GM23248 (cell line): ENCODE results near the gene E2F3. TPM values are rescaled to one million over a fixed set of nuclear protein-coding genes. Genes with fewer than 3 reads are reported as not detected.

Source experiments
- DNase-seq: peaks from one replicate; pipeline ENCODE4 v3.0.0-alpha.2; 2015
- H2AFZ ChIP-seq: fragments of 200-600 bp; sonication (generic); 2 replicates; pipeline ENCODE4 v1.6.1; 2016; ENCODE audit warnings: antibody characterized with exemption
- H3F3A ChIP-seq: fragments of 200-600 bp; sonication (generic); 2 replicates; pipeline ENCODE4 v1.6.1; 2016; ENCODE audit warnings: mild to moderate bottlenecking, antibody characterized with exemption, mixed run types; ENCODE audit not compliant: insufficient read depth
- H3K27ac ChIP-seq: fragments of 200-600 bp; sonication (generic); 2 replicates; pipeline ENCODE4 v1.5.1; 2016; ENCODE audit warnings: mild to moderate bottlenecking
- H3K27me3 ChIP-seq: fragments of 200-600 bp; sonication (generic); replicated peaks from 2 replicates; pipeline ENCODE4 v1.6.1; 2016; ENCODE audit warnings: mild to moderate bottlenecking; ENCODE audit not compliant: insufficient read depth
- H3K36me3 ChIP-seq: fragments of 200-600 bp; sonication (generic); 2 replicates; pipeline ENCODE4 v1.6.1; 2016; ENCODE audit warnings: low read depth, mild to moderate bottlenecking
- H3K4me1 ChIP-seq: fragments of 200-600 bp; sonication (generic); 2 replicates; pipeline ENCODE4 v1.6.1; 2016; ENCODE audit warnings: mild to moderate bottlenecking; ENCODE audit not compliant: insufficient read depth
- H3K4me2 ChIP-seq: fragments of 200-600 bp; sonication (generic); one replicate; pipeline ENCODE4 v1.6.1; 2016; ENCODE audit warnings: mild to moderate bottlenecking; ENCODE audit not compliant: unreplicated experiment
- H3K4me3 ChIP-seq: fragments of 200-600 bp; sonication (generic); 2 replicates; pipeline ENCODE4 v1.5.1; 2016; ENCODE audit warnings: mild to moderate bottlenecking
- H3K79me2 ChIP-seq: fragments of 200-600 bp; sonication (generic); 2 replicates; pipeline ENCODE4 v1.6.1; 2016; ENCODE audit warnings: mild to moderate bottlenecking; ENCODE audit not compliant: insufficient read depth
- H3K9ac ChIP-seq: fragments of 200-600 bp; sonication (generic); 2 replicates; pipeline ENCODE4 v1.6.1; 2016; ENCODE audit warnings: mild to moderate bottlenecking
- H3K9me2 ChIP-seq: fragments of 200-600 bp; sonication (generic); 2 replicates; pipeline ENCODE4 v1.6.1; 2016; ENCODE audit warnings: mixed run types, mild to moderate bottlenecking, moderate library complexity; ENCODE audit not compliant: insufficient read depth
- H3K9me3 ChIP-seq: fragments of 200-600 bp; sonication (generic); one replicate; pipeline ENCODE4 v1.6.1; 2017; ENCODE audit warnings: low read depth
- H4K20me1 ChIP-seq: fragments of 200-600 bp; sonication (generic); 2 replicates; pipeline ENCODE4 v1.6.0; 2016; ENCODE audit not compliant: insufficient read depth
- EZH2 ChIP-seq: fragments of 200-600 bp; sonication (generic); IDR thresholded peaks from 2 replicates; pipeline ENCODE4 v1.6.1; 2018; ENCODE audit warnings: antibody characterized with exemption, mild to moderate bottlenecking; ENCODE audit not compliant: insufficient read depth, poor library complexity, severe bottlenecking
- EZH2phosphoT487 ChIP-seq: fragments of 200-600 bp; sonication (generic); IDR thresholded peaks from 2 replicates; pipeline ENCODE4 v1.6.1; 2018; ENCODE audit warnings: antibody characterized with exemption, moderate library complexity, mild to moderate bottlenecking, low read depth; ENCODE audit not compliant: insufficient read depth
- WGBS, 2 experiments: methylation state at CpG; one replicate each; pipeline ENCODE4 v1.1.6; 2015 to 2017; ENCODE audit warnings: low lambda C conversion rate in 2 of 2, low coverage in 1 of 2; ENCODE audit errors: missing lambda C conversion rate in 2 of 2; 5-methylcytosine and 5-hydroxymethylcytosine counted together
- in situ Hi-C: fragments of 300-500 bp; cut with MboI; formaldehyde crosslinking; loops from 2 replicates; pipeline ENCODE4 v1.15.0; 2020
- polyA plus RNA-seq: library from polyadenylated mRNA; unstranded; fragments of >200 nt; fragmentation: Nextera tagmentation; extraction: Ambion mirVana; gene quantifications from 2 replicates; pipeline ENCODE4 v1.2.1, GENCODE V29; 2016
- total RNA-seq: library from RNA; depleted of rRNA; stranded (reverse); fragments of >200 nt; shearing (Covaris generic); gene quantifications from 2 replicates; pipeline ENCODE4 v1.2.3, GENCODE V29; 2014

Gene E2F3
- total and polyA plus RNA-seq, 2 experiments from 2014 or later: 4.1 to 7.0 TPM

- Histone ChIP-seq H3K4me2 (no peak overlapping the region), H2AFZ (no peak overlapping the region), H3K9me3 (no peaks in the 10 kb centered on the region), H3F3A (peaks cover 18% of the 10 kb centered on the region; the same call in 1 of the 2 replicates), H3K9me2 (no peaks in the 10 kb centered on the region), H3K79me2 (peaks cover 100% of the 10 kb centered on the region), H3K36me3 (no peaks in the 10 kb centered on the region), H3K4me3 (no peak overlapping the region), H3K9ac (no peak overlapping the region), H4K20me1 (peaks cover 4% of the 10 kb centered on the region; the same call in 1 of the 2 replicates), H3K4me1 (peaks cover 14% of the 10 kb centered on the region), H3K27me3 (no peaks in the 10 kb centered on the region), H3K27ac (no peak overlapping the region)
- in situ Hi-C loops: no loop called here
- TF ChIP-seq EZH2 (no peak), EZH2phosphoT487 (no peak)
- WGBS, 2 experiments: 97 to 99% methylated on average over 4 of the region's 4 CpGs
- DNase-seq: no peak
These were observed 52.6 kb downstream of the E2F3 start for GRCh38 chr6:20454204-20454824.

- H3K9me3 ChIP-seq: no peaks in the 10 kb centered on the region
- H3K9ac ChIP-seq: no peak overlapping the region
- H4K20me1 ChIP-seq: peaks cover 2% of the 10 kb centered on the region; the same call in 1 of the 2 replicates
- TF ChIP-seq EZH2 (no peak), EZH2phosphoT487 (no peak)
- no peaks in the 10 kb centered on the region for H3K9me2 ChIP-seq
- peaks cover 14% of the 10 kb centered on the region for H3K4me1 ChIP-seq
- DNase-seq: peak; percentile 38
- H3F3A ChIP-seq: peaks cover 18% of the 10 kb centered on the region; the same call in 1 of the 2 replicates
- peaks cover 100% of the 10 kb centered on the region for H3K79me2 ChIP-seq
- H3K4me2 ChIP-seq: peak overlapping the region; percentile 23
- in situ Hi-C loops: no loop called here
- no peak overlapping the region for H2AFZ ChIP-seq
- no peaks in the 10 kb centered on the region for H3K27me3 ChIP-seq
- H3K36me3 ChIP-seq: no peaks in the 10 kb centered on the region
- 23 to 33% methylated on average over 5 of the region's 5 CpGs for WGBS, 2 experiments
- H3K27ac ChIP-seq: no peak overlapping the region; the same call in 1 of the 2 replicates
- H3K4me3 ChIP-seq: no peak overlapping the region
These were observed 53.7 kb downstream of the E2F3 start for GRCh38 chr6:20455251-20455940.

DNA sequence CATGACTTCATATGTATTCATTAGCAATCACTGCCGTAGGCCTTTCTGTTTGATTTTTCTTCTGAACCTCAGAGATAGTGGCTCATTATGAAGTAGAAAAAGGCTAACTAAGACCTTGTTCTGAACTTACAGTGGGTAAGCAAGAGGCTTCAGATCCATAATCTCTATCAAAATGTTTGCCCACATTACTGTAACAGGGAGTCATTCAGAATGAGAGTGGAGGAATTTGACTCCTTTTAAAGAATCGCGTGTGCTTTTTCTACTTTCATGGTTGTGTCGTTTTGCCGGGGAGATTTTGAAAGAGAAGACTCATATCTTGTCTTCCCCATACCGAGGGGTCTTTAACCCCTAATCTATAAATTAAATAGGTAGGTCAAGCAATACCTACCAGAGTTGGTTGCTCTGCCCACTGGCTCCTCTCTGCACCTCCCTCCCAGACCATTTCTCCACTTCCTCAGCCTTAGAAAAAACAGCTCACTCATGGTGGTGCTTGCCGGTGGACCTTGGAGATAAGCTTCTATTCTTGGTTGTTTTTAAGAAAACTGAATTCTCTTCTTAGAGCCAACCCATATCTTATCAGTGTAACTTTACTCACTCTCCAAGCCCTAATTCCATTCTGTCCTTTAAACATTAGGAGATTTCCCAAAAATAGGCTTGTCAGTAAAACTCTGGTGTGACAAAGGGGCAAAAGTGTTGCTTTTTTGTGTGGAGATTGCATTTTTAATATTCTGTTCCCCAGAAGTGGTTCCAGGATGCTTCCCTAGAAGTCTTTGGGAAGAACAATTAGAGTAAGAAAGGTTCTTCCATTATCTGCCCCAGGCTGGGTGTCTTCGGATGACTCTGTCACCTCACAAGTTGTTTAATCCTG, 56.6 kb downstream of the E2F3 start:
- no peaks in the 10 kb centered on the region for H3K9me2 ChIP-seq
- H3K27me3 ChIP-seq: no peaks in the 10 kb centered on the region
- H3K36me3 ChIP-seq: no peaks in the 10 kb centered on the region; the same call in 1 of the 2 replicates
- no peak overlapping the region for H3K9ac ChIP-seq
- DNase-seq: no peak
- no peak overlapping the region for H3K4me2 ChIP-seq
- TF ChIP-seq EZH2: no peak
- no peak for TF ChIP-seq EZH2phosphoT487
- H3K27ac ChIP-seq: no peak overlapping the region
- peaks cover 100% of the 10 kb centered on the region for H3K79me2 ChIP-seq
- no peak overlapping the region for H3K4me3 ChIP-seq
- peaks cover 2% of the 10 kb centered on the region; the same call in 1 of the 2 replicates for H4K20me1 ChIP-seq
- in situ Hi-C loops: no loop called here
- H3K9me3 ChIP-seq: no peaks in the 10 kb centered on the region
- no peak overlapping the region for H2AFZ ChIP-seq
- peaks cover 14% of the 10 kb centered on the region for H3K4me1 ChIP-seq
- H3F3A ChIP-seq: peaks cover 18% of the 10 kb centered on the region; the same call in 1 of the 2 replicates
- WGBS, 2 experiments: 97% methylated on average over 8 of the region's 8 CpGs

DNA sequence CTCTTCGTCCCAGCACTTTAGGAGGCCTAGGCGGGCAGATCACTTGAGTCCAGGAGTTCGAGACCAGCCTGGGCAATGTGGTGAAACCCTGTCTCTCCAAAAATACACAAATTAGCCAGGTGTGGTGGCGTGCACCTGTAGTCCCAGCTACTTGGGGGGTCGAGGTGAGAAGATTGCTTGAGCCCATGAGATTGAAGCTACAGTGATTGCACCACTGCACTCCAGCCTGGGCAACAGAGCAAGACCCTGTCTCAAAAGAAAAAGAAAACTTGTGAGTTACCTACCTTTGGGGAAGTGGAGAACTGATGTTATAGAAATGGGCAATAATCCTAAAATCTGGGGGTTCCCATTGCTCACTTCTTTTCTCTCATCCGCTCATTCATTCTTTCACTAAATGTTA, 58.0 kb downstream of the E2F3 start:
- H3K4me2 ChIP-seq: no peak overlapping the region
- in situ Hi-C loops: no loop called here
- H3K27ac ChIP-seq: no peak overlapping the region
- 99% methylated on average over 6 of the region's 6 CpGs for WGBS, 2 experiments
- no peaks in the 10 kb centered on the region for H3K9me3 ChIP-seq
- H3K9me2 ChIP-seq: no peaks in the 10 kb centered on the region
- no peaks in the 10 kb centered on the region for H3K27me3 ChIP-seq
- H3K4me3 ChIP-seq: no peak overlapping the region
- H3K79me2 ChIP-seq: peaks cover 100% of the 10 kb centered on the region
- no peak for TF ChIP-seq EZH2phosphoT487
- no peak for TF ChIP-seq EZH2
- H2AFZ ChIP-seq: no peak overlapping the region
- H3F3A ChIP-seq: peaks cover 18% of the 10 kb centered on the region; the same call in 1 of the 2 replicates
- H3K36me3 ChIP-seq: no peaks in the 10 kb centered on the region; the same call in 1 of the 2 replicates
- H4K20me1 ChIP-seq: 0 out of 2 replicates have a peak, but pooled peaks cover 2% of the 10 kb centered on the region
- DNase-seq: no peak
- no peak overlapping the region for H3K9ac ChIP-seq
- H3K4me1 ChIP-seq: peaks cover 14% of the 10 kb centered on the region
